Adrenal gland (tissue), 5 donors: ENCODE results near the gene NRAP.

Experiments used
- POLR2A ChIP-seq, 2 donors: fragments of 450-650 bp; IDR thresholded peaks; one replicate each; pipeline ENCODE4 v1.6.1; 2017; ENCODE audit warnings: antibody characterized with exemption in 2 of 2, mild to moderate bottlenecking in 2 of 2, moderate library complexity in 1 of 2
- TF ChIP-seq, protein P1 (sequence below), 6 experiments: fragments of 450-650 bp in 4 of 6; fragments of 200-600 bp in 2 of 6; sonication (generic) in 1 of 6; IDR thresholded peaks; 1 replicate in 5 of 6; 2 replicates in 1 of 6; pipeline versions ENCODE4 v1.5.1 to v1.8.0; 2016 to 2021; ENCODE audit warnings: antibody characterized with exemption in 6 of 6, mild to moderate bottlenecking in 2 of 6, moderate library complexity in 1 of 6
- donor health status: DM: no; HTN: no; CAD: no.

DNA sequence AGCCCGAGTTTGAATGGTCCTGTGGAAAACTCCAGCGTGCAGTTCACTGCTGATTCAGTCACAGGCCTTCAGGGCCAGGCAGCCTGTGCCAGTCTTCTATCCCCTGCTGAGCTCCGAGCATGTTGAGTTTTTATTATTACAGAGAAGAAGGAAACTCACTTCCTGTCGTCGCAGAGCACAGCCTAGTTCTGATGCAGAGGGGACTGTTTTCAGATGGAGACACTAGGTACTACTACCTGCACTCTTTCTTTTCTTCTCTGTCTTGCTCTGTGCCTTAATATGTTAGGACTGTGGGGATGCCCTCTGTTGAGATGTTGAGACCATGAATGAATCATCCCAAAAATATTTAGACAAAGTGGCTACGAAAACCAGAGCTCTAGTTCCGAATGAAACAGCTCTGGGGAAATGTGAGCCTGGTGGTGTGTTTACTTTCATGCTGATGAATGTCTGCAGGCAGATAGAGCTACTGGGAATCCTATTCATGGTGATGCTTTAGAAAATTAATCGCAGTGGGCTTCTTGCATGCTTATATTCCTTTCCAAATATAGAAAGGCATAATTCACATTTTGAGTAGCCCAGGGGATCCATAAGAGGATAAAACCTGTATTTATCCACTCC is 45.5 kb upstream of the NRAP start:
- TF ChIP-seq, protein P1, sequence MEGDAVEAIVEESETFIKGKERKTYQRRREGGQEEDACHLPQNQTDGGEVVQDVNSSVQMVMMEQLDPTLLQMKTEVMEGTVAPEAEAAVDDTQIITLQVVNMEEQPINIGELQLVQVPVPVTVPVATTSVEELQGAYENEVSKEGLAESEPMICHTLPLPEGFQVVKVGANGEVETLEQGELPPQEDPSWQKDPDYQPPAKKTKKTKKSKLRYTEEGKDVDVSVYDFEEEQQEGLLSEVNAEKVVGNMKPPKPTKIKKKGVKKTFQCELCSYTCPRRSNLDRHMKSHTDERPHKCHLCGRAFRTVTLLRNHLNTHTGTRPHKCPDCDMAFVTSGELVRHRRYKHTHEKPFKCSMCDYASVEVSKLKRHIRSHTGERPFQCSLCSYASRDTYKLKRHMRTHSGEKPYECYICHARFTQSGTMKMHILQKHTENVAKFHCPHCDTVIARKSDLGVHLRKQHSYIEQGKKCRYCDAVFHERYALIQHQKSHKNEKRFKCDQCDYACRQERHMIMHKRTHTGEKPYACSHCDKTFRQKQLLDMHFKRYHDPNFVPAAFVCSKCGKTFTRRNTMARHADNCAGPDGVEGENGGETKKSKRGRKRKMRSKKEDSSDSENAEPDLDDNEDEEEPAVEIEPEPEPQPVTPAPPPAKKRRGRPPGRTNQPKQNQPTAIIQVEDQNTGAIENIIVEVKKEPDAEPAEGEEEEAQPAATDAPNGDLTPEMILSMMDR (IDR thresholded peaks at IDR 0.05) = no peak
- TF ChIP-seq POLR2A (IDR thresholded peaks at IDR 0.05) = no peak
